Measurements from ENCODE around the gene MAN2B1.
A peak's percentile ranks its signal among the peaks of the same experiment; 100 is the strongest.
"Not testable (repeated sequence)": the region's sequence is repeated elsewhere in the genome, so short reads cannot be mapped to it uniquely, and the experiment has no call there.

Gene MAN2B1

GRCh38 chr19:12666265-12667048, at the start of gene MAN2B1, which contains the start of gene WDR83:
Gene MAN2B1, minus strand, starts transcription at chr19:12666742. Its CDS starts 41 bp downstream, at chr19:12666701.
Gene WDR83, plus strand, starts transcription at chr19:12666807. Its CDS starts 2,984 bp downstream, at chr19:12669791.
- DNase-seq = peak; percentile 90

GRCh38 chr19:12715929-12716328, 49.4 kb upstream of the MAN2B1 start:
- DNase-seq = no peak

GRCh38 chr19:12715102-12715501, 48.6 kb upstream of the MAN2B1 start:
- DNase-seq = no peak

- not testable (repeated sequence) for DNase-seq
Measured at GRCh38 chr19:12713304-12713703, 46.8 kb upstream of the MAN2B1 start.

DNA sequence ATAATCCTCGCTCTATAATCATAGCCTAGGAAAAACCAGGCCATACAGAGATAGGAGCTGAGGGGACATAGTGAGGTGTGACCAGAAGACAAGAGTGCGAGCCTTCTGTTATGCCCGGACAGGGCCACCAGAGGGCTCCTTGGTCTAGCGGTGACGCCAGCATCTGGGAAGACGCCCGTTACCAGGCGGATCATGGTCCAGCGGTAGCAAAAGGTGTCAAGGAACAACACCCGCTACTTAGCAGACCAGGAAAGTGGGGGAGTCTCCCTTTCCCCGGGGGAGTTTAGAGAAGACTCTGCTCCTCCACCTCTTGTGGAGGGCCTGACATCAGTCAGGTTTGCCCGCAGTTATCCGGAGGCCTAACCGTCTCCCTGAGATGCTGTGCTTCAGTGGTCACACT, 45.5 kb upstream of the MAN2B1 start:
- not testable (repeated sequence) for DNase-seq

DNA sequence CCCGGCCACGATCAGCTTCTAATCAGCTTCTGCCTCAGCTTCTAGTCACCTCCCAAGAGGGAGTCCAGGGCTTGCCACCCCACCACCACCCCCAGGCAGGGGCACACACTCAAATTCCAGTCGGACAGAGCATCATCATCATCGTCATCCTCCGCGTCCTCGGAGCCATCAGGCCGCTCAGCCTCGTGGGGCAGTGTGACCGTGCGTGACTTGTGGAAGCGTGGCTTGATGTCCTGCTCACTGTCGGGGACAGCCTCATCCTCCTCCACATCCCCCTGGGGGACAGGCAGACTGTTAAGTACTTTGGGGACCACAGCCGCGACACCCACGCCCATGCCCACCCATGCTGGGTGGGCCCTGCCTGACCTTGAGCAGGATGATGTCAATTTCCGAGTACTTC, 44.6 kb upstream of the MAN2B1 start:
- no peak for DNase-seq

DNA sequence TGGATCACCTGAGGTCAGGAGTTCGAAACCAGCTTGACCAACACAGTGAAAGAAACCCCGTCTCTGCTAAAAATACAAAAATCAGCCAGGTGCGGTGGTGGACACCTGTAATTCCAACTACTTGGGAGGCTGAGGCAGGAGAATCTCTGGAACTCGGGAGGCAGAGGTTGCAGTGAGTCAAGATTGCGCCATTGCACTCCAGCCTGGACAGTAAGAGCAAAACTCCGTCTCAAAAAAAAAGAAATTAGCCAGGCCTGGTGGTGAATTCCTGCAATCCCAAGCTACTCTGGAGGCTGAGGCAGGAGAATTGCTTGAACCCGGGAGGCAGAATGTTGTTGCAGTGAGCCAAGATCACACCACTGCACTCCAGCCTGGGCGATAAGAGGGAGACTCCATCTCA, 42.1 kb upstream of the MAN2B1 start:
- no peak for DNase-seq

DNA sequence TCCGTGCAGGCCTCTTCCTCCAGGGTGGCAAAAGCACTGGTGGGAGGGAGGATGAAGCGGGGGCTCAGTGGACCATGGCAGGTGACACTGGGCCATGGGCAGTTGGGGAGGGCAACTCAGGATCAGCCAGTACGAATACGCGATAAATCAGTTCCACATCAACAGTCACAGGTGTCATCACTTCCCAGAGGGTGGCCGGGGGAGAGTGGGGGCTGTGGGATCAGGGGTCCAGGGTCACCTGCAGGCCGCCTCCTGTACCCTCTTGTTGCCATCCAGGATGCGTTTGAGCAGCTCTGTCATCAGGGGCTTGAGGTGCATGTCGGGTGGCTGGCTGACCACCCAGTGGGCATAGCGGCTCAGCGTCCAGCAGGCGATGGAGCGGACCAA, 39.8 kb upstream of the MAN2B1 start:
- DNase-seq = no peak

GRCh38 chr19:12705654-12706331, 39.3 kb upstream of the MAN2B1 start:
- DNase-seq = no peak

GRCh38 chr19:12705169-12705568, 38.6 kb upstream of the MAN2B1 start:
- no peak for DNase-seq

GRCh38 chr19:12703046-12703445, 36.5 kb upstream of the MAN2B1 start:
- DNase-seq = peak; percentile 84

GRCh38 chr19:12701596-12702282, 35.2 kb upstream of the MAN2B1 start:
- no peak for DNase-seq

GRCh38 chr19:12698138-12698537, 31.6 kb upstream of the MAN2B1 start:
- no peak for DNase-seq

DNA sequence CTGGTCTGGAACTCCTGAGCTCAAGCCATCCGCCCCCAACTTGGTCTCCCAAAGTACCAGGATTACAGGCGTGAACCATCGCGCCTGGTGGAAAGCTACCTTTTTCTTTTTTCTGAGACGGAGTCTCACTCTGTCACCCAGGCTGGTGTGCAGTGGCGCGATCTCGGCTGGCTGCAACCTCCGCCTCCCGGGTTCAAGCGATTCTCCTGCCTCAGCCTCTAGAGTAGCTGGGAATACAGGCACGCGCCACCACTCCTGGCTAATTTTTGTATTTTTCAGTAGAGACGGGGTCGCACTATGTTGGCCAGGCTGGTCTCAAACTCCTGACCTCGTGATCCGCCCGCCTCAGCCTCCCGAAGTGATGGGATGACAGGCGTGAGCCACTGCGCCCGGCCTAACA, 30.9 kb upstream of the MAN2B1 start:
- not testable (repeated sequence) for DNase-seq

DNA sequence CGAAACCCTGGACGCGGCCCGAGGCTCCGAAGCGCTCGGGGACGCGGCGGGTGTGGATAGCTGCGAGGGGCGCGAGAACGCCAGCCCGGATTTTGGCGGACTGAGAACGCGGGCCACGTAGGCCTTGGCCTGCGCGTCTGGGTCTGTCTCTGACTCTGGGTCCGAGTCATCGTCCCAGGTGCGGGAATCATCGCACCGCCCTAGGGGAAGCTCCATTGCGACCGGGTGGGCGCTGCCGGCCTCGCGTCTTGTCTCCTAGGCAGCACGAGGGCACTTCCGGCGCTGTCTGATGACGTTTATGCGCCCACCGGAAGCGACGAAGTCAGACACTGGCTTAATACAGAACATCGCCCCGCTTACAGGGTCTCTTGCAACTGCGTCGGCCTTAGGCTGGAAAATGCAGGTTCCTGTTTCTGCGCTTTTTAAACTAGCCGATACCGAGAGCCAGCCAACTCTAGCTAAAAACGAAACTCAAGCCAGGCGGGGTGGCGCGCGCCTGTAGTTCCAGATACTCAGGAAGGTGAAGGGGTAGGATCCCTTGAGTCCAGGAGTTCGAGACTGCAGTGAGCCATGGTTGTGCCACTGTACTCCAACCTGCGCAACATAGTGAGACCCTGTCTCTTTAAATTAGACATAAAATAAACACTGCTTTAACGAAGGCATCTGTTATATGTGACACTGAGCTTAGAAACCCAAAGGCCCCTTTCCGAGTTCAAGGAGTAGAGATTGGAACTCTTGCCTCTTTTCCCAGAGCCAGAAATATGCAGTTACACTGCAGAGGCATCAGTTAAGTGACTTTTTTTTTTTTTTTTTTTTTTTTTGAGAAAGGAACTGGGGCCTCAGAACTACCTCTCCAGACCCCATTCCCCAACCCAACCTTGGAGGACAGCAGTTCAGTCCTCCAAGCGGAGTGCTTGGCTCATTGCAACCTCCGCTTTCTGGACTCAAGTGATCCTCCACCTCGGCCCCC, 30.1 kb upstream of the MAN2B1 start, which contains the start of gene FBXW9:
Gene FBXW9 (minus strand): TSS at position 266 of the 970 bp plus-strand sequence. CDS start 50 bp downstream, at position 216.
- peak; percentile 97 for DNase-seq

DNA sequence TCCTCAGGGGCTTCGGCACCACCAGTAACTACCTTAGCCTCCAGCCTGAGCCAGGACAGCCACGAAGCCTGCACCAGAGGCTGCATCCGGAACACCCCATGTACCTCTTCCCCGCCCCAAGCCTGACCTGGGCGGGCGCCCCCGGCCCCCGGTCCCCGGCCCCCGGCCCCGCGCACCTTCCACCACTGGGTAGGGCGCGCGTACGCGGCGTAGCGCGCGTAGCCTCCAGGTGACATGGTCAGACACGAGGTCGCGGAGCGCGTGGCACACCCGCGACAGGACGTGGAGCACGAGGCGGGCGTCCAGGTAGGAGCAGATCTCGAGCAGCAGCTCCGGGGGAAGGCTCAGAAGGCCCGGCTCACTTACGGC, 29.4 kb upstream of the MAN2B1 start:
- DNase-seq = peak; percentile 46

- DNase-seq = no peak
Measured at GRCh38 chr19:12695514-12695913, 29.0 kb upstream of the MAN2B1 start.

GRCh38 chr19:12695096-12695495, 28.6 kb upstream of the MAN2B1 start:
- no peak for DNase-seq

GRCh38 chr19:12694641-12695040, 28.1 kb upstream of the MAN2B1 start:
- peak; percentile 43 for DNase-seq

DNA sequence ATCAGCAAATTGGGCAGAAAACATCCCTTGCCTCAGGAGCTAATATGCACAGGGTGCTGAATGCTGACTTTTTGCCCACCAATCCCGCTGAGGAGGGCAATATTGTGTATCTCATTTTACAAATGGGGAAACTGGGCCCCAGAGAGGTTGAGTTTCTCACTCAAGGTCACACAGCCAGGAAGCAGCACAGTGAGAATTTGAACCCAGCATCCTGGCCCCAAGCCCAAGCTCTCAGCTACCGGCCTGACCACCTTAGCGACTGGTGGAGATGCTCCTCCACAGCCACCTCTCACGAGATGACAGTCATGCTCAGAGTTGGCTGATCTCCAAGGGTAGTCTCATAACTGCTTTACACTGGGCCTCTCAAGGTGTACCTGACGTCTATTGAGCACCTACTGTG, 26.4 kb upstream of the MAN2B1 start:
- DNase-seq = no peak

DNA sequence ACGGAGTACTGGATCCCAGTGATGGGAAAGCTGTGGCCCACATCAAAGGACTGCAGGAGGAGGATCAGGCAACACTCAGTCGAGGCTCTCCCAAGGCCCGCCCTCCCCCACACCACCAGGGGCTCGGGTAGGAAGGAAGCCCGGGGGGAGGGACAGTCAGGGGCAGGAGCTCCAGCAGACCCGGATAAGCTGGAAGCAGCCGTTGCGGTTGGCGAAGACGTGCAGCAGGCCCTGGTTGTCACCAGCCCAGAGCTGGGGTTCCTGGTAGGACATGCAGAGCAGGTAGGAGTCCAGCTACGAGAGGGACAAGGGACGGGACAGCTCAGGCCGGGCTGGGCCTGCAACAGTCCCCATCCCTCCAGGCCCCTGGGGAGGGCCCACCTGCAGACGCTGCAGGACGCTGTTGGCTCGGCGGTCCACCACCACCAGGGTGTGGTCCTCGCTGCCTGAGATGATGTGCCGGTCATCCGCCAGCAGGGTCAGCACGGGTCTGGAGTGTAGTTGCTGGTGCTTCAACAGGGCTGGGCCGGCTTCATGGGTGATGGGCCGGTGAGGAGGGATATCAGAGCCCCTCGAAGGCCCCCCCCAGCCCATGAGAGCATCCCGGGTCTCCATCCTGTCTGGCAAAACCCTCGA, 23.2 kb upstream of the MAN2B1 start:
- DNase-seq = peak; percentile 51

- DNase-seq = no peak
Measured at GRCh38 chr19:12689012-12689411, 22.5 kb upstream of the MAN2B1 start.
